Measurements from ENCODE around the gene NSA2. TPM values are rescaled to one million over a fixed set of nuclear protein-coding genes. Genes with fewer than 3 reads are reported as not detected.
"Not testable (repeated sequence)": the region's sequence is repeated elsewhere in the genome, so short reads cannot be mapped to it uniquely, and the experiment has no call there.

NSA2 gene
- total RNA-seq, 3 donors from 2014 or later: 171 to 179 (median 177) TPM

- DNase-seq: no peak
- no peaks in the 10 kb centered on the region for H3K27me3 Mint-ChIP-seq (ENCODE audit: low read depth)
- H3K4me3 Mint-ChIP-seq: no peak overlapping the region
- H3K4me1 Mint-ChIP-seq (ENCODE audit: low read depth): no peaks in the 10 kb centered on the region
- H3K9me3 Mint-ChIP-seq: no peaks in the 10 kb centered on the region
- ATAC-seq: no peak
- peaks cover 14% of the 10 kb centered on the region for H3K36me3 Mint-ChIP-seq (ENCODE audit: insufficient read depth)
Observed at GRCh38 chr5:74778609-74779008, 11.6 kb downstream of the NSA2 start.

GRCh38 chr5:74786851-74787250 is 19.8 kb downstream of the NSA2 start:
- DNase-seq (no peak), ATAC-seq (no peak)
- H3K4me1 Mint-ChIP-seq (ENCODE audit: low read depth): no peaks in the 10 kb centered on the region
- no peaks in the 10 kb centered on the region for H3K9me3 Mint-ChIP-seq
- H3K36me3 Mint-ChIP-seq (ENCODE audit: insufficient read depth): peaks cover 15% of the 10 kb centered on the region
- no peak overlapping the region for H3K4me3 Mint-ChIP-seq
- no peaks in the 10 kb centered on the region for H3K27me3 Mint-ChIP-seq (ENCODE audit: low read depth)

GRCh38 chr5:74787424-74787823 is 20.4 kb downstream of the NSA2 start:
- H3K36me3 Mint-ChIP-seq (ENCODE audit: insufficient read depth): peaks cover 19% of the 10 kb centered on the region
- no peak overlapping the region for H3K4me3 Mint-ChIP-seq
- no peaks in the 10 kb centered on the region for H3K4me1 Mint-ChIP-seq (ENCODE audit: low read depth)
- H3K27me3 Mint-ChIP-seq (ENCODE audit: low read depth): no peaks in the 10 kb centered on the region
- DNase-seq (no peak), ATAC-seq (no peak)
- no peaks in the 10 kb centered on the region for H3K9me3 Mint-ChIP-seq

GRCh38 chr5:74791669-74792068 is 24.6 kb downstream of the NSA2 start:
- H3K36me3 Mint-ChIP-seq (ENCODE audit: insufficient read depth): peaks cover 28% of the 10 kb centered on the region

GRCh38 chr5:74798977-74799911 is 32.2 kb downstream of the NSA2 start:
- H3K27me3 Mint-ChIP-seq (ENCODE audit: low read depth): no peaks in the 10 kb centered on the region
- DNase-seq: no peak
- no peaks in the 10 kb centered on the region for H3K9me3 Mint-ChIP-seq
- H3K4me1 Mint-ChIP-seq (ENCODE audit: low read depth): no peaks in the 10 kb centered on the region
- H3K36me3 Mint-ChIP-seq (ENCODE audit: insufficient read depth): peaks cover 28% of the 10 kb centered on the region
- ATAC-seq: no peak
- no peak overlapping the region for H3K4me3 Mint-ChIP-seq

More at GRCh38 chr5:74791669-74792068, 24.6 kb downstream of the NSA2 start:
- H3K9me3 Mint-ChIP-seq; ATAC-seq; H3K27me3 Mint-ChIP-seq (ENCODE audit: low read depth); H3K4me1 Mint-ChIP-seq (ENCODE audit: low read depth); H3K4me3 Mint-ChIP-seq; DNase-seq: not testable (repeated sequence)

GRCh38 chr5:74801197-74801596 is 34.1 kb downstream of the NSA2 start:
- H3K4me1 Mint-ChIP-seq (ENCODE audit: low read depth): no peaks in the 10 kb centered on the region
- DNase-seq: no peak
- peaks cover 25% of the 10 kb centered on the region for H3K36me3 Mint-ChIP-seq (ENCODE audit: insufficient read depth)
- no peak for ATAC-seq
- H3K27me3 Mint-ChIP-seq (ENCODE audit: low read depth): no peaks in the 10 kb centered on the region
- H3K9me3 Mint-ChIP-seq: no peaks in the 10 kb centered on the region
- no peak overlapping the region for H3K4me3 Mint-ChIP-seq

GRCh38 chr5:74801941-74802340 is 34.9 kb downstream of the NSA2 start:
- Mint-ChIP-seq H3K36me3 (ENCODE audit: insufficient read depth) (peaks cover 22% of the 10 kb centered on the region), H3K4me1 (ENCODE audit: low read depth) (no peaks in the 10 kb centered on the region), H3K27me3 (ENCODE audit: low read depth) (no peaks in the 10 kb centered on the region), H3K4me3 (no peak overlapping the region), H3K9me3 (no peaks in the 10 kb centered on the region)
- ATAC-seq: no peak
- no peak for DNase-seq

- Mint-ChIP-seq H3K4me3 (no peak overlapping the region), H3K4me1 (ENCODE audit: low read depth) (no peaks in the 10 kb centered on the region), H3K36me3 (ENCODE audit: insufficient read depth) (peaks cover 9% of the 10 kb centered on the region), H3K27me3 (ENCODE audit: low read depth) (no peaks in the 10 kb centered on the region), H3K9me3 (no peaks in the 10 kb centered on the region)
- DNase-seq (no peak), ATAC-seq (no peak)
Observed at GRCh38 chr5:74810915-74811314, 43.9 kb downstream of the NSA2 start.

- DNase-seq (no peak), ATAC-seq (no peak)
- Mint-ChIP-seq H3K4me3 (no peak overlapping the region), H3K36me3 (ENCODE audit: insufficient read depth) (peaks cover 18% of the 10 kb centered on the region), H3K4me1 (ENCODE audit: low read depth) (peaks cover 7% of the 10 kb centered on the region), H3K27me3 (ENCODE audit: low read depth) (no peaks in the 10 kb centered on the region), H3K9me3 (no peaks in the 10 kb centered on the region)
Observed at GRCh38 chr5:74816875-74817274, 49.8 kb downstream of the NSA2 start.

- DNase-seq (no peak), ATAC-seq (no peak)
- no peaks in the 10 kb centered on the region for H3K9me3 Mint-ChIP-seq
- H3K4me1 Mint-ChIP-seq (ENCODE audit: low read depth): no peaks in the 10 kb centered on the region
- no peak overlapping the region for H3K4me3 Mint-ChIP-seq
- peaks cover 15% of the 10 kb centered on the region for H3K36me3 Mint-ChIP-seq (ENCODE audit: insufficient read depth)
- no peaks in the 10 kb centered on the region for H3K27me3 Mint-ChIP-seq (ENCODE audit: low read depth)
Observed at GRCh38 chr5:74822288-74822687, 55.2 kb downstream of the NSA2 start.

GRCh38 chr5:74829413-74829812 is 62.4 kb downstream of the NSA2 start:
- DNase-seq (no peak), ATAC-seq (no peak)
- H3K27me3 Mint-ChIP-seq (ENCODE audit: low read depth): no peaks in the 10 kb centered on the region
- no peaks in the 10 kb centered on the region for H3K9me3 Mint-ChIP-seq
- H3K4me1 Mint-ChIP-seq (ENCODE audit: low read depth): no peaks in the 10 kb centered on the region
- no peak overlapping the region for H3K4me3 Mint-ChIP-seq
- peaks cover 13% of the 10 kb centered on the region for H3K36me3 Mint-ChIP-seq (ENCODE audit: insufficient read depth)

Other genes starting within 250 kb of the NSA2 start
- gene ENC1, start 126.5 kb upstream of the NSA2 start, total RNA-seq: 1 to 10 TPM; 1.8 to 3.0 (median 2.4) TPM
- gene HEXB, start 82.0 kb upstream of the NSA2 start, total RNA-seq: 10 to 100 TPM; 38.6 to 46.8 (median 45.8) TPM
- gene GFM2, start 132 bp upstream of the NSA2 start, total RNA-seq: 10 to 100 TPM; 24.3 to 28.2 (median 26.2) TPM
- gene FAM169A, start 99.1 kb downstream of the NSA2 start, total RNA-seq: 10 to 100 TPM; 10.0 to 13.1 (median 10.2) TPM

All from activated T-cell treated with anti-CD3 and anti-CD28 coated beads, Interleukin-2, amount 50 U/mL, for 4 hours (primary cell).